Activated CD4-positive, alpha-beta T cell treated with anti-CD3 and anti-CD28 coated beads, Interleukin-2, amount 10 ng/mL, durations not matched to agents 7 days and 5 days (primary cell): ENCODE data around the gene CUX1. TPM values are rescaled to one million over a fixed set of nuclear protein-coding genes. Genes with fewer than 3 reads are reported as not detected.

ENCODE experiments used
- CTCF ChIA-PET: fragments of 350-600 bp; sonication (Branson Sonifier 250); formaldehyde crosslinking; loops from one replicate; lab custom pipeline; 2021; ENCODE audit warnings: antibody characterized with exemption; lab: Charles Lee
- POLR2A ChIA-PET: fragments of 350-600 bp; sonication (Branson Sonifier 250); formaldehyde crosslinking; loops from one replicate; lab custom pipeline; 2021; ENCODE audit warnings: antibody characterized with exemption; lab: Charles Lee
- DNase-seq: peaks from one replicate; pipeline ENCODE4 v3.0.0-alpha.2; 2020
- H3K27ac Mint-ChIP-seq: one replicate; pipeline ENCODE4 v1.8.0; 2021; ENCODE audit warnings: mild to moderate bottlenecking, moderate library complexity, mixed read lengths
- H3K27me3 Mint-ChIP-seq: one replicate; pipeline ENCODE4 v1.8.0; 2021; ENCODE audit warnings: mixed read lengths
- H3K36me3 Mint-ChIP-seq: one replicate; pipeline ENCODE4 v1.8.0; 2021; ENCODE audit warnings: low read depth, mixed read lengths
- H3K4me1 Mint-ChIP-seq: one replicate; pipeline ENCODE4 v1.8.0; 2021; ENCODE audit warnings: mixed read lengths
- H3K4me3 Mint-ChIP-seq: one replicate; pipeline ENCODE4 v1.8.0; 2021; ENCODE audit warnings: mild to moderate bottlenecking, moderate library complexity, mixed read lengths
- H3K9me3 Mint-ChIP-seq: one replicate; pipeline ENCODE4 v1.8.0; 2021; ENCODE audit warnings: mixed read lengths
- total RNA-seq, 2 experiments: library from RNA; stranded (reverse); gene quantifications; one replicate each; pipeline ENCODE4 v1.2.3, GENCODE V29; 2021

The CUX1 gene
- total RNA-seq, 2 experiments from 2014 or later = 27.8 to 34.7 TPM

- ChIA-PET CTCF (interaction anchor here (0.7 kb wide), 1 partner anchor 294 kb away, joined by 3 read pairs; no protein-coding TSS in a partner anchor), POLR2A (no interaction called here)
- Mint-ChIP-seq H3K4me3 (no peak overlapping the region), H3K4me1 (no peaks in the 10 kb centered on the region), H3K36me3 (no peaks in the 10 kb centered on the region), H3K9me3 (peaks cover 3% of the 10 kb centered on the region), H3K27me3 (no peaks in the 10 kb centered on the region), H3K27ac (no peak overlapping the region)
- DNase-seq = no peak
These were observed 276.9 kb downstream of the CUX1 start for GRCh38 chr7:102094316-102094650.

GRCh38 chr7:102095321-102096011, 278.0 kb downstream of the CUX1 start:
- CTCF ChIA-PET = interaction anchor here (0.6 kb wide), 1 partner anchor 155 kb away, joined by 3 read pairs; no protein-coding TSS in a partner anchor

DNA sequence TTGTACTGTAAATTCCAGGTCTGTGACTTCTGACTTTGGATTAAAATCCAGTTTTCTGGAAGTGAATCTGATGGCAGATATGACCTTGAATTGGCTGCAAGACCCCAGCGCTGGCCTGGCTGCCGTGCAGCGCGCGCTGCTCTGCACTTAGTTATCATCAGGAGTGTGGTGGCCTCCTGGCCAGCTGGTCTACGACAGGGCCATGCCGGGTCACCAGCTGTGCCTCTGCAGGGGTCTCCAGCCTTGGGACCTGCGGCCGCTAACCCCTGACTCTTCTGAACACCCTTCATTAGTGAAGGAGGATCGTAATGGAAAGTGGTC, 278.5 kb downstream of the CUX1 start:
- H3K27me3 Mint-ChIP-seq = no peaks in the 10 kb centered on the region
- ChIA-PET POLR2A (no interaction called here), CTCF (interaction anchor here (0.6 kb wide), 1 partner anchor 155 kb away, joined by 3 read pairs; no protein-coding TSS in a partner anchor)
- H3K36me3 Mint-ChIP-seq = no peaks in the 10 kb centered on the region
- DNase-seq = no peak
- no peaks in the 10 kb centered on the region for H3K4me1 Mint-ChIP-seq
- no peaks in the 10 kb centered on the region for H3K9me3 Mint-ChIP-seq
- H3K27ac Mint-ChIP-seq = no peak overlapping the region
- H3K4me3 Mint-ChIP-seq = no peak overlapping the region

More at GRCh38 chr7:102095321-102096011, 278.0 kb downstream of the CUX1 start:
- no peaks in the 10 kb centered on the region for H3K9me3 Mint-ChIP-seq
- H3K27me3 Mint-ChIP-seq = no peaks in the 10 kb centered on the region
- no peak overlapping the region for H3K27ac Mint-ChIP-seq
- DNase-seq = no peak
- H3K4me1 Mint-ChIP-seq = no peaks in the 10 kb centered on the region
- H3K4me3 Mint-ChIP-seq = no peak overlapping the region
- H3K36me3 Mint-ChIP-seq = no peaks in the 10 kb centered on the region
- POLR2A ChIA-PET = no interaction called here

- no peaks in the 10 kb centered on the region for H3K27me3 Mint-ChIP-seq
- H3K4me1 Mint-ChIP-seq = no peaks in the 10 kb centered on the region
- ChIA-PET CTCF (interaction anchor here (0.5 kb wide), 1 partner anchor 19 kb away, joined by 4 read pairs; no protein-coding TSS in a partner anchor), POLR2A (no interaction called here)
- H3K36me3 Mint-ChIP-seq = no peaks in the 10 kb centered on the region
- no peak overlapping the region for H3K4me3 Mint-ChIP-seq
- DNase-seq = no peak
- no peaks in the 10 kb centered on the region for H3K9me3 Mint-ChIP-seq
- H3K27ac Mint-ChIP-seq = no peak overlapping the region
These were observed 279.4 kb downstream of the CUX1 start for GRCh38 chr7:102096706-102097427.

- H3K4me3 Mint-ChIP-seq = no peak overlapping the region
- no peaks in the 10 kb centered on the region for H3K27me3 Mint-ChIP-seq
- H3K36me3 Mint-ChIP-seq = no peaks in the 10 kb centered on the region
- no peak overlapping the region for H3K27ac Mint-ChIP-seq
- no peak for DNase-seq
- ChIA-PET CTCF (interaction anchor here (0.5 kb wide), 1 partner anchor 20 kb away, joined by 4 read pairs; no protein-coding TSS in a partner anchor), POLR2A (no interaction called here)
- H3K4me1 Mint-ChIP-seq = no peaks in the 10 kb centered on the region
- no peaks in the 10 kb centered on the region for H3K9me3 Mint-ChIP-seq
These were observed 280.3 kb downstream of the CUX1 start for GRCh38 chr7:102097601-102098161.

DNA sequence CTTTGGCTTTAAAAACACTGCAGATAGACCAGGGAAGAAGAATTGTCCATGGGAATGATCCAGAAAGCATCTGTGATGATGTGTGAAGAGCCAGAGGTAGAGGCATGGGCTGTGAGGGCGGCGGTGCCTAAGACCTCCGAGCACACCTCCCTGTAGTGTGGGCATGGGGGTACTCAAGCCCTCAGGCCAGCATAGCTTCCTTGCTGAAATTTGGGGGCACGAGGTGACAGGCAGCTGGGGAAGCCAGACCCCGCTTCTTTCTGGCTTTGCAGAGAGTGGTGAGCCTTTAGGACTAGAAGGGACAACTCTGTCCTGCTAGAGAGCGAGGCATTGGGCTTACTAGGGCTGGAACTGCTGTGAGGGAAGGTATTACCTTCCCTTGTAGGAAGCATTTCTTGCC, 281.6 kb downstream of the CUX1 start:
- Mint-ChIP-seq H3K9me3 (no peaks in the 10 kb centered on the region), H3K36me3 (no peaks in the 10 kb centered on the region), H3K27me3 (no peaks in the 10 kb centered on the region), H3K27ac (no peak overlapping the region), H3K4me1 (no peaks in the 10 kb centered on the region), H3K4me3 (no peak overlapping the region)
- ChIA-PET CTCF (no interaction called here), POLR2A (no interaction called here)
- no peak for DNase-seq

DNA sequence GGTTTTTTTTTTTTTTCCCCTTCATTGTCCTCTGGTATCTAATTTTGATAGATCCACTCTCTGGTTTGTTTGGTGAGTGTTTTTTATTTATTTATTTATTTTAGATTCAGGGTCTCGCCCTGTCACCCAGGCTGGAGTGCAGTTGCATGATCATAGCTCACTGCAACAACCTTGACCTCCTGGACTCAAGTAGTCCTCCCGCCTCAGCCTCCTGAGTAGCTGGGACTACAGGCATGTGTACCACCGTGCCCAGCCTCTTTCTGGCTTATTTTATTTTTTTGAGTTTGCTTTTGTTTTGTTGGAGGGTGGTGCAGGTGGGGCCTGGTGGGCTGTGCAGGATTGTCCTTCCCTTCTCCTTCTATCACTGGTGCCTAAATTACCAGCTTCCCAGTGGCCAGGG, 282.0 kb downstream of the CUX1 start:
- DNase-seq = no peak
- Mint-ChIP-seq H3K9me3 (no peaks in the 10 kb centered on the region), H3K4me1 (no peaks in the 10 kb centered on the region), H3K4me3 (no peak overlapping the region), H3K27me3 (no peaks in the 10 kb centered on the region), H3K27ac (no peak overlapping the region), H3K36me3 (no peaks in the 10 kb centered on the region)
- POLR2A ChIA-PET = no interaction called here
- CTCF ChIA-PET = no interaction called here

DNA sequence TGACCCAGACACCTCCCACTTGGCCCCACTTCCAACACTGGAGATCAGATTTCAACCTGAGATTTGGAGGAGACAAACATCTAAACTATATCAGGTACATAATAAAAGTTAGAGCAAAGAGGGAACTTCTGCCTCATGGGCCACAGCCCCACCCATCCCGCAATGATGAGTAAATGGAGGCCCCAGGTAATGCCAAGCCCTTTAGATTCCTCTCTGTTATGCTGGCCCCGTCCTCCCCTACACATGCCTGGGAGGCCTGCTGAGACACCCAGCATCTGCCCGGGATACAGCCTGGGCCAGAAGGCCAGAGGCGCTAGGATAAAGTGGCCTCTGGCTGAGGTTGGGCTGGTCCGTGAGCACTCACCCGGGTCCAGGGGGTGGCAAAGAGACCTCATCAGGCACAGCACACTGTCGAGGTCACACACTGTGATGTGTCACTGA, 283.7 kb downstream of the CUX1 start:
- Mint-ChIP-seq H3K4me1 (no peaks in the 10 kb centered on the region), H3K9me3 (no peaks in the 10 kb centered on the region), H3K27ac (no peak overlapping the region), H3K27me3 (no peaks in the 10 kb centered on the region), H3K36me3 (no peaks in the 10 kb centered on the region), H3K4me3 (no peak overlapping the region)
- DNase-seq = no peak
- ChIA-PET CTCF (no interaction called here), POLR2A (no interaction called here)

GRCh38 chr7:102101926-102102325, 284.5 kb downstream of the CUX1 start:
- no peak for DNase-seq
- POLR2A ChIA-PET = no interaction called here
- Mint-ChIP-seq H3K27me3 (no peaks in the 10 kb centered on the region), H3K9me3 (no peaks in the 10 kb centered on the region), H3K4me1 (no peaks in the 10 kb centered on the region), H3K27ac (no peak overlapping the region), H3K4me3 (no peak overlapping the region), H3K36me3 (no peaks in the 10 kb centered on the region)
- CTCF ChIA-PET = interaction anchor here (0.6 kb wide), 1 partner anchor 40 kb away, joined by 6 read pairs; no protein-coding TSS in a partner anchor

DNA sequence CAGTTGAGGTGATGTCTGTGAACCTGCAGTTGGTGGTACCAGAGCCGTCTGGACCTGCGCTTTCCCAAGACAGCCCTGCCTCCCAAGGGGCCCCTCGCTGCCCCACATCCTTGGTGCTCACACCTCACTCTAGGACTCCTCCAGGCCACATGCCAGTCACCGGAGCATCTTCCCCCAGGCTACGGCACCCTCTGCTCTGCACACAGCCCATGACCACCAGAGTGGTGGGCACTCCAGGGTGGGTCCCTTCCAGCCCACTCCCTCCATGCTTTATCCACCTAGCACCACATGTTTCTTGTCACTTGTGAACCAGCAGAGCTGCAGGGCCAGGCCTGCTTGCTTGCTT, 285.6 kb downstream of the CUX1 start:
- no peak for DNase-seq
- Mint-ChIP-seq H3K4me1 (no peaks in the 10 kb centered on the region), H3K27ac (no peak overlapping the region), H3K4me3 (no peak overlapping the region), H3K36me3 (no peaks in the 10 kb centered on the region), H3K9me3 (no peaks in the 10 kb centered on the region), H3K27me3 (no peaks in the 10 kb centered on the region)
- POLR2A ChIA-PET = no interaction called here
- CTCF ChIA-PET = interaction anchor here (0.6 to 0.7 kb wide), 2 partner anchors 104 to 938 kb away, joined by 3 read pairs; partner anchors contain the start of gene VGF

GRCh38 chr7:102104245-102104644, 286.8 kb downstream of the CUX1 start:
- Mint-ChIP-seq H3K9me3 (no peaks in the 10 kb centered on the region), H3K27me3 (no peaks in the 10 kb centered on the region), H3K27ac (no peak overlapping the region), H3K4me3 (no peak overlapping the region), H3K36me3 (no peaks in the 10 kb centered on the region), H3K4me1 (no peaks in the 10 kb centered on the region)
- ChIA-PET CTCF (no interaction called here), POLR2A (no interaction called here)
- no peak for DNase-seq

DNA sequence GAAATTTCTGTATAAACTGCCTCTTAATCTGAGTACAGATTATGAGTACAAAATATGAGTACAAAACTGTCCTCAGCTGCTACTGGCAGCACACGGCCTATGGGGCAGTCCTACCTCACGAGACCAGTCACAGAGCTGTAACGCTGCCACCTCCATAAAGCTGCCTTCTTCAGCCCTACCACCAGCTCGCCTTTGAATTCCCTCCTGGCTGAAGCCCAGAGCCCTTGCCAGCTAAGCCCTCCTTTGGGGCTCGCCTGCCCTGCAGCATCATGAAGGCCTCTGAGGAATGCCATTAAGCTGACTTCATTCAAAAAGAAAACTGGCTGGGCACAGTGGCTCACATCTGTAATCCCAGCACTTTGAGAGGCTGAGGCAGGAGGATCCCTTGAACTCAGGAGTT, 289.2 kb downstream of the CUX1 start:
- Mint-ChIP-seq H3K36me3 (no peaks in the 10 kb centered on the region), H3K27me3 (no peaks in the 10 kb centered on the region), H3K4me1 (no peaks in the 10 kb centered on the region), H3K9me3 (no peaks in the 10 kb centered on the region), H3K4me3 (no peak overlapping the region), H3K27ac (no peak overlapping the region)
- ChIA-PET POLR2A (no interaction called here), CTCF (interaction anchor here (1.2 kb wide), 1 partner anchor 15 kb away, joined by 4 read pairs; no protein-coding TSS in a partner anchor)
- DNase-seq = no peak

DNA sequence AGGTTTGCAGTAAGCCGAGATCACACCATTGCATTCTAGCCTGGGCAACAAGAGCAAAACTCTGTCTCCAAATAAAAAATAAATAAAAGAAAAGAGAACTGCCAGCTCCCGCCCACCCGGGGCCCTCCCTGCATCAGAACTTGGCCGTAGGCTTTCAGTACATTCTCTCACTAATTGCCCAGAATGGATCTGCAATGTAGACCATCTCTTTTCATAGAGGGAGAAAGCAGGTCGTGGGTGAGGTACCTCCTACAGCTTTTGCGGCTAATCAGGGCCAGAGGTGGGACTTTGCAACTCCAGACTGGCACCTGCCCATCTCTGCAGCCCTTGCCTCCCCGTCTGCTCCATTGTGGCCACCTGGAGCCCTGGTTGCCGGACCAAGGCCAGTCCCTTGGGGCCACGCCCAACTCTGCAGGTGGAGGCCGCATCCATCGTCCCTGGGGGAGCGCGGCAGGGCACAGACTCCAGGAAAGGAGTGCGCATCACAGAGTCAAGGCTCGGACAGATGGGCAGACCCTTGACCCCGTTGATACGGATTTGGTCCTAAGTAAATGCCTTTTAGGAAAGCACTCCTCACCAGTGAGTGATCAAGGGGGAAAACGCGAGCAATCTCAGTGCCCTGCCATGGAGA, 290.2 kb downstream of the CUX1 start:
- H3K4me1 Mint-ChIP-seq = no peaks in the 10 kb centered on the region
- H3K4me3 Mint-ChIP-seq = no peak overlapping the region
- no peaks in the 10 kb centered on the region for H3K27me3 Mint-ChIP-seq
- H3K36me3 Mint-ChIP-seq = no peaks in the 10 kb centered on the region
- no peak for DNase-seq
- H3K27ac Mint-ChIP-seq = no peak overlapping the region
- H3K9me3 Mint-ChIP-seq = no peaks in the 10 kb centered on the region
- CTCF ChIA-PET = interaction anchor here (0.6 to 1.2 kb wide), 2 partner anchors 13 to 16 kb away, joined by 4 to 5 read pairs; no protein-coding TSS in a partner anchor
- POLR2A ChIA-PET = no interaction called here
